Epithelial cell of proximal tubule (primary cell): Measurements from ENCODE around the gene JPT2. TPM values are rescaled to one million over a fixed set of nuclear protein-coding genes. Genes with fewer than 3 reads are reported as not detected.

ENCODE experiments used
- DNase-seq: peaks from one replicate; pipeline ENCODE4 v3.0.0-alpha.2; 2011; ENCODE audit warnings: low read depth
- H3K4me3 ChIP-seq: 2 replicates; pipeline ENCODE4 v1.5.1; 2011; ENCODE audit warnings: low read depth, mild to moderate bottlenecking, low read length
- CTCF ChIP-seq: conservative IDR thresholded peaks from 2 replicates; pipeline ENCODE4 v1.5.1; 2012; ENCODE audit warnings: low read depth, mild to moderate bottlenecking, low read length
- total RNA-seq: library from RNA; depleted of rRNA; stranded (reverse); fragments of >200 nt; gene quantifications from 2 replicates; pipeline ENCODE4 v1.2.3, GENCODE V29; 2015

Gene JPT2
- total RNA-seq, 1 donor from 2014 or later = 119 TPM

- TF ChIP-seq CTCF = no peak
- no peak overlapping the region for H3K4me3 ChIP-seq
- DNase-seq = no peak
Measured at GRCh38 chr16:1656808-1657617, 21.1 kb upstream of the JPT2 start.

- TF ChIP-seq CTCF = no peak
- no peak for DNase-seq
Measured at GRCh38 chr16:1657841-1658240, 20.2 kb upstream of the JPT2 start.

GRCh38 chr16:1659031-1659430 lies 19.0 kb upstream of the JPT2 start:
- DNase-seq = no peak
- H3K4me3 ChIP-seq = no peak overlapping the region
- TF ChIP-seq CTCF = no peak

More at GRCh38 chr16:1657841-1658240, 20.2 kb upstream of the JPT2 start:
- no peak overlapping the region for H3K4me3 ChIP-seq

GRCh38 chr16:1661826-1662225 lies 16.3 kb upstream of the JPT2 start:
- no peak for TF ChIP-seq CTCF
- no peak overlapping the region for H3K4me3 ChIP-seq
- DNase-seq = no peak

- no peak for DNase-seq
- TF ChIP-seq CTCF = no peak
Measured at GRCh38 chr16:1662543-1662942, 15.5 kb upstream of the JPT2 start.

GRCh38 chr16:1665829-1666228 lies 12.2 kb upstream of the JPT2 start:
- H3K4me3 ChIP-seq = no peak overlapping the region
- no peak for TF ChIP-seq CTCF
- no peak for DNase-seq

More at GRCh38 chr16:1662543-1662942, 15.5 kb upstream of the JPT2 start:
- H3K4me3 ChIP-seq = no peak overlapping the region

- no peak for TF ChIP-seq CTCF
- no peak overlapping the region for H3K4me3 ChIP-seq
- no peak for DNase-seq
Measured at GRCh38 chr16:1666316-1666715, 11.8 kb upstream of the JPT2 start.
